Psoas muscle (tissue), 8 donors: ENCODE measurements around the gene JPH2. TPM values are rescaled to one million over a fixed set of nuclear protein-coding genes. Genes with fewer than 3 reads are reported as not detected.

Experiments
- ATAC-seq, 4 donors: fragments of 200-7000 bp; cut with Tn5 transposase; one replicate each; pipeline ENCODE4 v1.9.1; 2020; ENCODE audit warnings: moderate library complexity in 3 of 4, mild to moderate bottlenecking in 2 of 4
- DNase-seq, 2 donors: peaks; one replicate each; pipeline ENCODE4 v3.0.0-alpha.2; 2020
- H3K27ac ChIP-seq: fragments of 200-600 bp; one replicate; pipeline ENCODE4 v1.8.0; 2022
- H3K27me3 ChIP-seq, 3 donors: fragments of 200-600 bp in 1 of 3; one replicate each; pipeline versions ENCODE4 v1.6.1 to v1.8.0; 2013 to 2022; ENCODE audit warnings: low read length in 2 of 3, mild to moderate bottlenecking in 2 of 3, moderate library complexity in 1 of 3; ENCODE audit not compliant: insufficient read depth in 3 of 3
- H3K36me3 ChIP-seq, 2 donors: fragments of 200-600 bp in 1 of 2; one replicate each; pipeline versions ENCODE4 v1.6.1 to v1.8.0; 2013 to 2022; ENCODE audit warnings: low read depth in 1 of 2, mild to moderate bottlenecking in 1 of 2, moderate library complexity in 1 of 2; ENCODE audit not compliant: insufficient read depth in 1 of 2
- H3K4me1 ChIP-seq: fragments of 200-600 bp; one replicate; pipeline ENCODE4 v1.8.0; 2022
- H3K4me3 ChIP-seq: fragments of 200-600 bp; one replicate; pipeline ENCODE4 v1.8.0; 2022; ENCODE audit warnings: mild to moderate bottlenecking
- H3K9me3 ChIP-seq: fragments of 200-600 bp; one replicate; pipeline ENCODE4 v1.8.0; 2022
- CTCF ChIP-seq: fragments of 200-600 bp; IDR thresholded peaks from one replicate; pipeline ENCODE4 v1.8.0; 2022; ENCODE audit warnings: antibody characterized with exemption
- WGBS, 3 donors: extraction: QIAGEN DNeasy Blood & Tissue Kit; methylation state at CpG; one replicate each; pipeline versions ENCODE4 v1.1.6 to v1.1.7; 2013; 5-methylcytosine and 5-hydroxymethylcytosine counted together
- intact Hi-C, 2 donors: fragments of 100-400 bp; cut with DNase I; formaldehyde crosslinking; loops; one replicate each; pipeline versions ENCODE4 v1.11.0 to v1.14.2; 2022
- polyA plus RNA-seq, 3 donors: library from polyadenylated mRNA; stranded (reverse); fragments of 200-250 nt; gene quantifications; one replicate each; pipeline ENCODE4 v1.2.3, GENCODE V29; 2013
- total RNA-seq, 4 donors: library from RNA; stranded (reverse); fragmentation: NEBNext Ultra II Directional in 2 of 4; extraction: Animal tissue kit (Norgen Biotek cat#: 25700) in 2 of 4; gene quantifications; one replicate each; pipeline versions ENCODE4 v1.2.1 to v1.2.4, GENCODE V29; 2021 to 2023
- donor health status: healthy with polysubstance abuse.
- donor health status: DM: no; HTN: no; CAD: no; lungs with moderate emphysema.
- donor health status: Bipolar disorder and iron deficiency.
- donor health status: healthy.
- donor health status: DM: yes; HTN: yes; CAD: no.
- donor health status: DM: no; HTN: no; CAD: no.
- donor health status: DM: no; HTN: no; CAD: no.
- donor health status: DM: yes; HTN: yes; CAD: no.

Gene JPH2
- total and polyA plus RNA-seq, 7 donors: 13.5 to 145 (median 48.0) TPM

GRCh38 chr20:44112889-44113617 is 73.9 kb downstream of the JPH2 start:
- no peak for TF ChIP-seq CTCF
- Histone ChIP-seq H3K4me1 (peaks cover 5% of the 10 kb centered on the region), H3K36me3 (peaks cover 3 to 19% of the 10 kb centered on the region in 2 donors), H3K9me3 (no peaks in the 10 kb centered on the region), H3K4me3 (no peak overlapping the region), H3K27ac (peak overlapping the region; percentile 41), H3K27me3 (no peaks in the 10 kb centered on the region)
- intact Hi-C loops: loop anchor here in 1 of 2 donors (10.0 kb wide), 1 partner anchor 362 kb away; the partner anchor contains the start of gene TTPAL
- no peak for DNase-seq
- ATAC-seq: no peak
- WGBS, 3 donors: 55 to 72% (median 69%) methylated on average over 7 of the region's 7 CpGs

GRCh38 chr20:44112456-44112855 is 74.5 kb downstream of the JPH2 start:
- ATAC-seq (no peak), DNase-seq (no peak)
- H3K36me3 ChIP-seq: peaks cover 3 to 19% of the 10 kb centered on the region in 2 donors
- WGBS, 3 donors: 80 to 88% (median 82%) methylated on average over 6 of the region's 6 CpGs
- H3K27me3 ChIP-seq: no peaks in the 10 kb centered on the region
- H3K9me3 ChIP-seq: no peaks in the 10 kb centered on the region
- peaks cover 5% of the 10 kb centered on the region for H3K4me1 ChIP-seq
- TF ChIP-seq CTCF: no peak
- H3K4me3 ChIP-seq: no peak overlapping the region
- intact Hi-C loops: loop anchor here in 1 of 2 donors (10.0 kb wide), 1 partner anchor 362 kb away; the partner anchor contains the start of gene TTPAL
- no peak overlapping the region for H3K27ac ChIP-seq

GRCh38 chr20:44111712-44112335 is 75.2 kb downstream of the JPH2 start:
- intact Hi-C loops: loop anchor here in 1 of 2 donors (10.0 kb wide), 1 partner anchor 363 kb away; the partner anchor contains the start of gene TTPAL
- Histone ChIP-seq H3K4me1 (peaks cover 5% of the 10 kb centered on the region), H3K4me3 (no peak overlapping the region), H3K9me3 (no peaks in the 10 kb centered on the region), H3K36me3 (peaks cover 3 to 19% of the 10 kb centered on the region in 2 donors), H3K27ac (no peak overlapping the region), H3K27me3 (no peaks in the 10 kb centered on the region)
- no peak for ATAC-seq
- WGBS, 3 donors: 35 to 47% (median 42%) methylated on average over 6 of the region's 6 CpGs
- no peak for TF ChIP-seq CTCF
- DNase-seq: no peak

- Histone ChIP-seq H3K36me3 (peaks cover 3 to 12% of the 10 kb centered on the region in 2 donors), H3K4me3 (no peak overlapping the region), H3K27me3 (no peaks in the 10 kb centered on the region), H3K9me3 (no peaks in the 10 kb centered on the region), H3K4me1 (peaks cover 5% of the 10 kb centered on the region), H3K27ac (no peak overlapping the region)
- no peak for DNase-seq
- no peak for TF ChIP-seq CTCF
- intact Hi-C loops: loop anchor here in 1 of 2 donors (10.0 kb wide), 1 partner anchor 364 kb away; the partner anchor contains the start of gene TTPAL
- no peak for ATAC-seq
- WGBS, 3 donors: 60 to 92% (median 72%) methylated on average over 9 of the region's 9 CpGs
Measured at GRCh38 chr20:44110816-44111568, 76.0 kb downstream of the JPH2 start.
